Lung (tissue), 10 donors: ENCODE results near the gene RAB26. TPM values are rescaled to one million over a fixed set of nuclear protein-coding genes. Genes with fewer than 3 reads are reported as not detected.
A peak's percentile ranks its signal among the peaks of the same experiment; 100 is the strongest.
"Not testable (repeated sequence)": the region's sequence is repeated elsewhere in the genome, so short reads cannot be mapped to it uniquely, and the experiment has no call there.

ENCODE experiments used
- ATAC-seq: fragments of 200-7000 bp; cut with Tn5 transposase; one replicate; pipeline ENCODE4 v1.9.1; 2020; ENCODE audit warnings: moderate number of reproducible peaks; ENCODE audit not compliant: insufficient read depth, low FRiP score
- DNase-seq, 3 donors: peaks; one replicate each; pipeline ENCODE4 v3.0.0-alpha.2; 2013 to 2017
- H3K27ac ChIP-seq, 2 donors: one replicate each; pipeline ENCODE4 v1.5.1; 2013; ENCODE audit warnings: mild to moderate bottlenecking in 2 of 2, moderate library complexity in 2 of 2, control low read depth in 1 of 2, inconsistent platforms in 1 of 2, low read depth in 1 of 2, low read length in 1 of 2
- H3K27me3 ChIP-seq, 3 donors: one replicate each; pipeline ENCODE4 v1.5.1; 2013; ENCODE audit warnings: low read length in 2 of 3; ENCODE audit not compliant: control insufficient read depth in 3 of 3, insufficient read depth in 3 of 3
- H3K36me3 ChIP-seq, 4 donors: one replicate each; pipeline ENCODE4 v1.5.1; 2013; ENCODE audit warnings: low read length in 4 of 4, mild to moderate bottlenecking in 1 of 4, moderate library complexity in 1 of 4; ENCODE audit not compliant: control insufficient read depth in 4 of 4, insufficient read depth in 4 of 4
- H3K4me1 ChIP-seq, 5 donors: one replicate each; pipeline ENCODE4 v1.5.1; 2013; ENCODE audit warnings: low read length in 5 of 5, mild to moderate bottlenecking in 2 of 5, moderate library complexity in 1 of 5; ENCODE audit not compliant: control insufficient read depth in 5 of 5, insufficient read depth in 5 of 5
- H3K4me3 ChIP-seq: one replicate; pipeline ENCODE4 v1.5.1; 2013; ENCODE audit warnings: mild to moderate bottlenecking, control low read depth, moderate library complexity
- H3K9ac ChIP-seq, 2 donors: one replicate each; pipeline ENCODE4 v1.5.1; 2013; ENCODE audit warnings: low read length in 2 of 2, control low read depth in 1 of 2; ENCODE audit not compliant: insufficient read depth in 1 of 2
- H3K9me3 ChIP-seq, 4 donors: one replicate each; pipeline ENCODE4 v1.5.1; 2013; ENCODE audit warnings: low read length in 3 of 4, mild to moderate bottlenecking in 1 of 4, moderate library complexity in 1 of 4; ENCODE audit not compliant: control insufficient read depth in 4 of 4, insufficient read depth in 3 of 4
- WGBS, 2 donors: extraction: QIAGEN DNeasy Blood & Tissue Kit; methylation state at CpG; one replicate each; pipeline ENCODE4 v1.1.7; 2013; 5-methylcytosine and 5-hydroxymethylcytosine counted together
- polyA plus RNA-seq, 2 donors: library from polyadenylated mRNA; stranded (reverse); fragments of 200-250 nt; gene quantifications; one replicate each; pipeline ENCODE4 v1.2.1, GENCODE V29; 2013
- total RNA-seq, 2 donors: library from RNA; depleted of rRNA in 1 of 2; stranded (reverse); fragments of >200 nt in 1 of 2; gene quantifications; one replicate each; pipeline ENCODE4 v1.2.1, GENCODE V29; 2014 to 2021
- donor health status: Bipolar disorder and iron deficiency.
- donor health status: healthy.
- donor health status: DM: yes; HTN: yes; CAD: no.

The RAB26 gene
- total and polyA plus RNA-seq, 4 donors: 0.30 to 1.0 (median 0.72) TPM

GRCh38 chr16:2123706-2124376 is 24.6 kb upstream of the RAB26 start:
- not testable (repeated sequence) for H3K9me3 ChIP-seq, H3K27me3 ChIP-seq, H3K36me3 ChIP-seq, H3K4me3 ChIP-seq, ATAC-seq, DNase-seq
- H3K9ac ChIP-seq: peak overlapping the region in 1 of 2 donors; percentile 21
- H3K27ac ChIP-seq: peak overlapping the region; percentile 82 to 91
- 36 to 39% methylated on average over 24 to 25 of the region's 27 CpGs for WGBS, 2 donors
- peaks cover 8 to 45% (median 19%) of the 10 kb centered on the region in 5 donors for H3K4me1 ChIP-seq

DNA sequence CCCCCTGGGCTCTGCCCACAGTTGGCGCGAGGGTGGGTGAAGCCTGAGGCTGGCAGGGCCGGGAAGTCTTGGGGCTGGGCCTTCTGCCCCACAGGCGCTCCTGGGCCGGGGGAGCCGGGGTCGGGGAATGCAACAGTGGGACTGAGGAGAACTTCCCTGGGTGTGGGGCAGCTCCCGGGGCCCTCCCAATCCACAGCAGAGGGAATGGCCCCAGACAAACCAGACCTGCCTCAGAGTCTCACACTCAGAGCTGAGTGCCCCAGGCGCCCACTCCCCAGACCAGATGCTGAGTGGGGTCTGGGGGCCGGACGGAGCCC is 24.1 kb upstream of the RAB26 start:
- not testable (repeated sequence) for DNase-seq, H3K27me3 ChIP-seq, H3K9me3 ChIP-seq, H3K4me3 ChIP-seq, H3K36me3 ChIP-seq, ATAC-seq
- Histone ChIP-seq H3K27ac (peak overlapping the region; percentile 82 to 91), H3K9ac (peak overlapping the region; percentile 21 to 68), H3K4me1 (peaks cover 8 to 45% (median 19%) of the 10 kb centered on the region in 5 donors)
- 23 to 24% methylated on average over 8 to 11 of the region's 11 CpGs for WGBS, 2 donors

DNA sequence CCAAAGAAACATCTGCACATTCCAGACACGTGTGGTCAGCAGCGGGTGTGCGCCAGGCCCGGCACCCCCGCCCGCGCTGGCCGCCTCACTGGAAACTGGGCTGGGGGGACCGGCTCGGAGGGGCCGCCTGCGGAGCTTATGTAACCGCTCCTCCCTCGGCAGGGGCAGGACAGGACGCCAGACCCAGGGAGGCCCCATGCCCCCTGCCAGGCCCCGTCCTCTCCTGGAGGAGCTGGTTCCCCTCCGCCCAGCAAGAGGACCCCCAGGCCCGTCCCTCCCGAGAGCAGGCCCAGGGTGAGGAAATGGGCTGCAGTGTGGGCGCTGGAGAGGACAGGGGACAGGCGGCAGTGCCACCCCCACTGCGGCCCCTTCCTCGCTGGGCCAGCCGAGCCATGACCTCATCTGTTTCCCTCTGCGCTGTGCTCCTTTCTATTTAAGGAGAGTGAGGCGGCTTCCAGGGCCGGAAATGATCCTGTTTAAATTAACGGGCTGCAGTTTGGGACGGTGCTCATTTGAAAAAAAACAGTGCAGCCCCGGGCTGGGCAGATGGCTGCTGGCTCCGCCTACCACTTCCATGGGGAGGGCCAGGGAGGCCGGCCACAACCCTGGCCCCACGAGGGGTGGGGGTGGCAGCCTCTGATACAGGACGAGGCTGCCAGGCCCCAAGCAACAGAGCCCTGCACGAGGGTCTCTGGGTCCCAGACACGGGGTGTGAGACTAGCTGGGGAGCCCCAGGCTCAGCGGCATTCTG is 23.6 kb upstream of the RAB26 start:
- DNase-seq (peak; percentile 88 to 91 (median 90)), ATAC-seq (peak; percentile 39)
- H3K27me3 ChIP-seq, H3K4me3 ChIP-seq, H3K9me3 ChIP-seq, H3K36me3 ChIP-seq: not testable (repeated sequence)
- WGBS, 2 donors: 7 to 20% methylated on average over 31 to 37 of the region's 37 CpGs
- Histone ChIP-seq H3K9ac (peak overlapping the region; percentile 21 to 82), H3K4me1 (peaks cover 8 to 45% (median 19%) of the 10 kb centered on the region in 5 donors), H3K27ac (peak overlapping the region; percentile 82 to 91)

GRCh38 chr16:2125609-2126008 is 22.8 kb upstream of the RAB26 start:
- peaks cover 8 to 45% (median 19%) of the 10 kb centered on the region in 5 donors for H3K4me1 ChIP-seq
- not testable (repeated sequence) for H3K4me3 ChIP-seq
- WGBS, 2 donors: 37 to 42% methylated on average over 7 to 11 of the region's 11 CpGs

DNA sequence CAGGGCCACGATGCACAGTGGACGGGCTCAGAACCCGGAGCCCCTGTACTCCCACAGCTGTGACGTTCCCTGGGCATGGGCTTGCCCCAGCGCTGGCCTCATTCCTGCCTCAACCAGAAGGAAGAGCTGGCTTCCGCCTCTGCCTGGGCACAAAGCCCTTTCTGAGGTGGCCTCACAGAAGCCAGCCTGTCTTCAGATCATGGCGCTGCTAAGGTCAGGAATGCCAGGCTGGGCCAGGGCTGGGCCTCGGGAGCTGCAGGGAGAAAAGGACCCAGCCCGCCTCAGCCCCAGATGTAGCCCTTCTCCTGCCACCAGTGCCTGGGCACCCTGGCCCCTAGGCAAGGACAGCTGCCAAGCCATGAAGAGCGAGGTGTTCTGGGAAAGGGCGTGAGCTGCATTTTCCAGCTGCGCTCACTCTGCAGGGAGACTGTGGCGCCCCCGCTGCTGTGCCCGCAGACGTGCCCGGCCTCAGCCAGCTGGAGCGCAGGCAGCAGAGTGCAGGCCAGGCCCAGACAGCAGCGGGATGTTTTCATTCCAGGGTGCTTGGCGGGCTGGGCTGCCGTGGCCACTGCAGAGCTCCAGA is 22.2 kb upstream of the RAB26 start:
- H3K9ac ChIP-seq, H3K9me3 ChIP-seq, ATAC-seq, H3K27me3 ChIP-seq, H3K36me3 ChIP-seq, H3K4me3 ChIP-seq: not testable (repeated sequence)
- Histone ChIP-seq H3K27ac (peak overlapping the region; percentile 71 to 91), H3K4me1 (peaks cover 8 to 45% (median 19%) of the 10 kb centered on the region in 5 donors)
- DNase-seq: peak; percentile 47 to 62 (median 53)
- WGBS, 2 donors: 44 to 45% methylated on average over 17 to 21 of the region's 21 CpGs

More at GRCh38 chr16:2125609-2126008, 22.8 kb upstream of the RAB26 start:
- ATAC-seq, H3K36me3 ChIP-seq, H3K9me3 ChIP-seq, DNase-seq, H3K27me3 ChIP-seq: not testable (repeated sequence)
- peak overlapping the region; percentile 82 to 91 for H3K27ac ChIP-seq
- peak overlapping the region in 1 of 2 donors; percentile 82 for H3K9ac ChIP-seq

- H3K4me1 ChIP-seq: peaks cover 8 to 45% (median 19%) of the 10 kb centered on the region in 5 donors
- H3K9ac ChIP-seq: peak overlapping the region in 1 of 2 donors; percentile 13
- not testable (repeated sequence) for H3K4me3 ChIP-seq, ATAC-seq, H3K9me3 ChIP-seq, DNase-seq, H3K36me3 ChIP-seq, H3K27me3 ChIP-seq
- WGBS, 2 donors: 75 to 84% methylated on average over 31 of the region's 31 CpGs
- H3K27ac ChIP-seq: peak overlapping the region; percentile 62 to 77
Observed at GRCh38 chr16:2126928-2127556, 21.4 kb upstream of the RAB26 start.

DNA sequence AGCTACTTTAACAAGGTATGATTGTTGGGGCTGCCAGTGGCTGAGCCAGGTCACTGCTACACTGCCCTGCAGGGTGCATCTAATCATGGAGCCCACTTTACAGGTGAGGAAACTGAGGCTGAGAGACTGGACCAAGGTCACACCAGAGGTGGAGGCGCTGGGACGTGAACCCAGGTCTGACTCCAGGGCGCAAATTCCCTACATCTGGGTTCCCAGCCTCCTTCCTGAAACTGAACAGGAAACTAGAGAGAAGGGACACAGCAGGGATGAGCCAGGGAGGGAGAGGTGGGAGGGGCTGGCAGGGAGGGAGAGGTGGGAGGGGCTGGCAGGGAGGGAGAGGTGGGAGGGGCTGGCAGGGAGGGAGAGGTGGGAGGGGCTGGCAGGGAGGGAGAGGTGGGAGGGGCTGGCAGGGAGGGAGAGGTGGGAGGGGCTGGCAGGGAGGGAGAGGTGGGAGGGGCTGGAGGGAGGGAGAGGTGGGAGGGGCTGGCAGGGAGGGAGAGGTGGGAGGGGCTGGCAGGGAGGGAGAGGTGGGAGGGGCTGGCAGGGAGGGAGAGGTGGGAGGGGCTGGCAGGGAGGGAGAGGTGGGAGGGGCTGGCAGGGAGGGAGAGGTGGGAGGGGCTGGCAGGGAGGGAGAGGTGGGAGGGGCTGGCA is 20.7 kb upstream of the RAB26 start:
- peaks cover 8 to 45% (median 19%) of the 10 kb centered on the region in 5 donors for H3K4me1 ChIP-seq
- H3K36me3 ChIP-seq, H3K27me3 ChIP-seq, H3K27ac ChIP-seq, H3K9me3 ChIP-seq, H3K9ac ChIP-seq, ATAC-seq, H3K4me3 ChIP-seq: not testable (repeated sequence)
- peak; percentile 47 to 68 (median 56) for DNase-seq
- 47 to 79% methylated on average over 3 of the region's 3 CpGs for WGBS, 2 donors
